GM18873 (cell line): ENCODE data around the gene SRGAP2.
"Not testable (repeated sequence)": the region's sequence is repeated elsewhere in the genome, so short reads cannot be mapped to it uniquely, and the experiment has no call there.

ENCODE experiments used
- ATAC-seq: cut with Tn5 transposase; IDR thresholded peaks from one replicate; pipeline ENCODE4 v1.9.1; 2021; ENCODE audit warnings: mild to moderate bottlenecking, moderate library complexity, moderate number of reproducible peaks; ENCODE audit not compliant: unreplicated experiment, low FRiP score

The SRGAP2 gene

DNA sequence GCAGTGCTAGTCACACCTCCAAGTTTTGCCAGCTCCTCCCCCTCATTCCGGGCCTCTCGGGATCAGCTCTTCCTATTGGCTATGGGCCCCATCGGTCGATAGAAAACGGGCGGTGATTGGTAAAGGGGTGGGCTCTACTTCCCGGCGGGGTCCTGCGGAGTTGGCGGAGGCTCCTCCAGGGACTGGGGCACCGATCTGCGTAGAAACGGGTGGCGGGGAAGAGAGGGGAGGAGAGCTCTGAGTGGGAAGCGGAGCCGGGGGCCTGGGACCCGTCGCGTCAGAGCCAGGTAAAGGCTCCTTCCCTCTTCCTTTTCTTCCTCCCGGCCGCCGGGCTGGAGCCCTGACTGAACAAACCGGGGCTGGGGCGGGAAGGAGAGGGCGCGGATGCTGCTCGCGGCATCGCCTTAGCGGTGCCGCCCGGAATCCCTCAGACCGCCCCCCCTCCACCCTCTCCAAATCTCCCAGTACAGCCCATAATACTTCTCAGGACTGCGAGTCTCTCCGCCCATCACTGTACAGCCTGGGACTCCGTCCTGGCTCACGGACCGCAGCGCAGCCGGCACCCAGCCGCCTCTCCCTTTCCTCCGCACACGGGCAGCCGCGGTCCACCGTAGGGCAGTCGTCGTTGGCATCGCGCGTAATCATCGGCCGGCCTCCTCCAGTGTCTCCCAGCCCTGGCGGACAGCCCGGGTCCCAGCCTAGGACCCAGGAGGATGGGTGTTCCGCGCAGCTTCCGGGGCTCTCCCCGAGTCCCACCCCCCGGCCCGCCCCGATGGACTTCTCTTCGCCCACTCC, at the start of gene SRGAP2:
TSS of gene SRGAP2 (plus strand) at position 178 of the 795 bp plus-strand sequence. CDS start 2,430 bp downstream, outside the sequence.
- peak; percentile 0 for ATAC-seq

DNA sequence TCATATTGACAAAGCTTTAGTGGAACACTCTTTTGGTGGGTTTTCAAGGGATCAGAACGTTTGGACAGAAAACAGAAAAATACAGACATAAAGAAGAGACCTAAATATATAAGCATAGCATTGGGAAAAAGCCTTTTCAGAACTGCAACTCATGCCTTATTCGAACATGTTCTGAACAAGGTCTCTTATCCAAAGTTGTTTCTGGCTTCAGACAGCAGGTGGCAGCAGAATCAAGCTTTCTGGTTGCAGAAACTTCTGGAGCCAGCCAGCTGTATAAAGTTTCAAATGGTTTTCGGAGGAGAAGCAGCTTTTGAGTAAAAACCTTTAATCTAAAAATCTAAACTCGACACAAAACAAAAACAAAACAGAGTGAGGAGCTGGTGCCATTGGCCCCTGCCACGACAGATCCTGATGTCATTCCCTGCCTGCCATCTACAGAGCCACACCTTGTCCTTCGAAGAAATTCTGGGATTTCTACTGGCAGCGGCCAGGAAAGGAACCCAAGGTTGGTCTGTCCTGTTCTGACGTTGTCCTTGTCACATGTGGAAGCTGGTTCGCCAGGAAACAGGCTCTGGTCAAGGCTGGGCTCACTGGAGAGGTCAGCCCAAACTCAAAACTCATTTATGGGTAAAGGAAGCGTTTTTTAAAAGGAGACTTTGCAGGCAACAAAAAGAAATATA, 35.9 kb upstream of the SRGAP2 start:
- not testable (repeated sequence) for ATAC-seq

DNA sequence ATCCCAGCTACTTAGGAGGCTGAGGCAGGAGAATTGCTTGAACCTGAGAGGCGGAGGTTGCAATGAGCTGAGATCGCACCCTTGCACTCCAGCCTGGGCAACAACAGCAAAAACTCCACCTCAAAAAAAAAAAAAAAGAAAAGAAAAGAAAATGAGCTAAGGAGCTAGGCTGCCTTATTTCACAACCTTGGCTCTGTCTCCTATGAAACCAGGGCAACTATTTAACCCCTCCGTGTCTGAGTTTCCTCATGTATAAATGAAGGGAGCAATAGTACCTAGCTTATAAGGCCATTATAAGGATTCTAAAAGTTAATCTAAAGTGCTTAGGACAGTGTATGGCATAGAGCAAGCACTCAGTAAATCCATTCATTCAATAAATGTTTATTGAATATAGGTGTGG, 33.5 kb upstream of the SRGAP2 start:
- not testable (repeated sequence) for ATAC-seq

DNA sequence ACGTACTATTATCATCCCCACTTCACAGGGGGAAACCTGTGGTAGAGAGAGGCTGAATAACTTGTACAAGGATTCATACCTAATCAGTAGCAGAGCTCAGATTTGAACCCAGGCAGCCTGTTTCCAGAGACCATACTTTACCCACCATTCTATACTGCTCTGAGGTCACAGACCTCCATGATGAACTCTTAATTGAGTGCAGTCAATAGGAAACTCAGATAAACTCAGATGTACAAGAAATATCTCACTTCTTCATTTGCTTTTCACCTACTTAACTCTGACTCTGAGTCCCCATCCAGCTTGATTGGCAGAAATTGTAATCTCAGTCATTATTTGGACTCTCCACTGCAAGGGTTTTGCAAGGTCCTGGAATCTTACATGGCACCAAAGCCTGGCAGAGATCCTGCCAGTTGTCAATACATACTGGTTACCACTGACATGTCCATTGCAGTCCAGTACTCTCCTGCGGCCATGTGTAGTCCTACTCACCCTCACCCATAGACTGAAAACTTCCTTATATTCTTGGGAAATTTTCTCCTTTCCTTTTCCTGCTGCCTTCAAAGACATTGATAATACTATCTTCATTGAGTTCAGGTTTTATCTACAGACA, 30.1 kb upstream of the SRGAP2 start:
- not testable (repeated sequence) for ATAC-seq

DNA sequence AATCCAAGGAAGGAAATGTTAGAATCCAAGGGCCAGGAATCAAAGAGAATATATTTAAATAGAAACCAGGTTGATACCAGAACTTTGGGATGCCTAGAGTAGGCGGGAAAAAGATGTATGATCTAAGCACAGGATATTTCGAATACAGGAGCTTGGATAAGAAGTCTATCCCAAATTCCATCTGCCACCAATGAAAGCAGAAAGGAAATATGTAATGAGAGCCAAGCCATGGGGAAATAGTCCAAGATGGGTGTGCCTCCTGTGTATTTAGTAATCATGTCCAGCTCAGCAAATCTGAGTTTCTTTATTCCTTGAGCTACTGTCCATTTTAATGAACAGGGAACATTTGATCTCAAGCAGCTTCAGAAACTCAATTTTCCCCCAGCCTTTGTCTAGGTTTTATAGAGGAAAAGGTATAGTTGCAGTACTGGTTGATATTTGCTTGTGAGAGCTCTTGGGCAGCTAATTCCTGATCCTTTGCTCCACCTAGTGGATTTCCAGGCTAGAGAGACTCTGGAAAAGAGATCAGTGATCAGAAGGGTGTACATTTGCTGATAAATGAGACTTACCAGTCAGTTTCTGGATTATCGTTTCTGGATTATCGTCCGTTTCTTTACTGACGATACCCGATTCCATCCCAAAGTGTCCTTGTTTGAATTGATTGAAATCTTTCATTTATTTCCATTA, 29.0 kb upstream of the SRGAP2 start:
- ATAC-seq = not testable (repeated sequence)

DNA sequence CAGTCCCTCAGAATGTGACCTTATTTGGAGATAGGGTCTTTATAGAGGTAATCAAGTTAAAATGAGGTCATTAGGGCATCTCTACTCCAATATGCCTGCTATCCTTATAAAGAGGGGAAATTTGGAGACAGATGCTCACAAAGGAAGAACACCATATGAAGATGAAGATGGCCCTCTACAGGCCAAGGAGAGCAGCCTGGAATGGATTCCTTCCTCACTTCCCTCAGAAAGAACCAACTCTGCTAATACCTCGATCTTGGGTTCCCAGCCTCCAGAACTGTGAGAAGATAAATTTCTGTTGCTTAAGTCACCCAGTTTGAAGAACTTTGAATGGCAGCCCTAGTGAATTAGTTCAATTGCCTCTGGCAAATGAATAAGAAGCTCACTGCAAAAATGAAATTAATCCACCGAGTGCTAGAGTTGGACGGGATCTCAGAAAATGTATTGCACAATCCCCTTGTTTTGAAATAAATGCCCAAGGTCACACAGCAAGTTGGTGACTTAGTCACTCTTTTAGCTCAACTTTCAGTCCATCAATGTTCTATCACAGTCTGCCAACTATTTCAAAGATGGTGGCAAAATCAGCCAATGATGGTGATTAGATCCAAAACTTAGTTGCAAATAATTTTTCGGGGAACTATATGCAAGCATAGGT, 27.8 kb upstream of the SRGAP2 start:
- not testable (repeated sequence) for ATAC-seq

DNA sequence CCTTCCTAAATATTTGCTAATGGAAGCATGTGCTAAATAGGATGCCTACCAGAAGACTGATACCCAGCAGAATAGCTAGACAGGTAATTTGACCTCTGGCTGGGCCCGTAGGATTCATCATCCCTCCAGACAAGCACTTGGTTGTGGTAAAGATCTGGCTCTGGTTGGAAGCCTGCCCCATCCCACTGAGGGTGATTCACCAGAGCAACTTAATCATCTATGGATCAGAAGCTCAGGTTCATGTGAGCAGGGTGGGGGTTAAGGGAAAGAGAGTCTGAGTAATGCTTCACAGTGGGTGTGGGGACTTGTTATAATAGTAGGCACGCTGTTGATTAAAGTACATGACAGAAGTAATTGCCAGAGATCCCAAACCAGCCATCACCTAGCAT, 27.2 kb upstream of the SRGAP2 start:
- not testable (repeated sequence) for ATAC-seq

DNA sequence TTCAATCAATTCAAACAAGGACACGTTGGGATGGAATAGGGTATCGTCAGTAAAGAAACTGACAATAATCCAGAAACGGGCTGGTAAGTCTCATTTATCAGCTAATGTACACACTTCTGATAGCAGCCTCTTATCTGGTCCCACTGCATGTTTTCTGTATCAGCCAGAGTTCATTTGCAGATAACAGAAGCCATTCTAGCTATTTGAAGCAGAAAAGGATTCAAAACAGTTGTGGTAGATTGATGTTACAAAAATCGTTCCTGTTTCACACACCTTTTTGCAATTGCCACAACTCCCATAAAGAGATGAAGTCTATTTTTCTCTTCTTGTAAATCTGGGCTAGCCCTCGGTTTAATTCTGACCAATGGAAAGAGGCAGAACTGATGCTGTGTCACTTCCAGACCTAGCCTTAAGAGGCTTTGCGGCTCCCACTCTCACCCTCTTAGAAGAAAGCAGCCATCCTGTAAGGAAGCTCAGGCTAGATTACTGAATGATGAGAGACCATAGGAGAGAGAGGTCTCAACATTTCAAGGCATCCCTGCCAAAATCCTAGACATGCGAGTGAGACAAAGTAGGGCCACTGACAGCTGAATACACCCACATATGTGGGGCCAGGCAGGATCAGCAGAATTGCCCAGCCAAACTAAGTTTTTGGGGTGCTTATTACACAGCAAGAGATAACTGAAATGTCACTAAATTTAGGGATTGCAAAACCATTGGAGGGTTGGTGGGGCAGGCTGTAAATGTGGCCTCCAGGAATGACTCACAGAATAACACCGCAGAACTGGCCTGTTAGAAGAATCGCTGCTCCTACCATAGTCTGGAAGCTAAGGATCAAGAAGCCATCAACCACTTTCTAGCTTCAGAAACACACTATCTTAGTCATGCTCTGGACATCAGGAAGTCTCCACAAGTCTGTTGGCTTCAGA, 25.0 kb upstream of the SRGAP2 start:
- not testable (repeated sequence) for ATAC-seq

DNA sequence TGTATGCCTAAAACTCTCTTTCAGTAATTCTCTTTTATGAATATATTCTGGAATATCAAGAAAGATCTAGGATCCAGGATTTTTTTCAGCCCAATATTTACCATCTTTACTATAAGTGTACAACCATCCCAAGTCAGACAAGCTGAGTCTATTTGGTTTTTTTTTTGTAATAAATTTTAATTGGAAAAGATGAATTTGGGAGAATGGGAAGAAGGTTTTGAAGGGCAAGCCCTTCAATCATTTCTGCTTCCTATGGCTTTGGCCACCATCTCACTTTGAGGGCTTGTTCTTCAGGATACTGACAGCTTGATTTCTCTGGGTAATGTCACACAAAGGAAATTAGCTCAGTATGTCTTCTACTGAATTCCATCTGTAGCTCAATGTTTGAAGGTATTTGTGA, 23.7 kb upstream of the SRGAP2 start:
- not testable (repeated sequence) for ATAC-seq

DNA sequence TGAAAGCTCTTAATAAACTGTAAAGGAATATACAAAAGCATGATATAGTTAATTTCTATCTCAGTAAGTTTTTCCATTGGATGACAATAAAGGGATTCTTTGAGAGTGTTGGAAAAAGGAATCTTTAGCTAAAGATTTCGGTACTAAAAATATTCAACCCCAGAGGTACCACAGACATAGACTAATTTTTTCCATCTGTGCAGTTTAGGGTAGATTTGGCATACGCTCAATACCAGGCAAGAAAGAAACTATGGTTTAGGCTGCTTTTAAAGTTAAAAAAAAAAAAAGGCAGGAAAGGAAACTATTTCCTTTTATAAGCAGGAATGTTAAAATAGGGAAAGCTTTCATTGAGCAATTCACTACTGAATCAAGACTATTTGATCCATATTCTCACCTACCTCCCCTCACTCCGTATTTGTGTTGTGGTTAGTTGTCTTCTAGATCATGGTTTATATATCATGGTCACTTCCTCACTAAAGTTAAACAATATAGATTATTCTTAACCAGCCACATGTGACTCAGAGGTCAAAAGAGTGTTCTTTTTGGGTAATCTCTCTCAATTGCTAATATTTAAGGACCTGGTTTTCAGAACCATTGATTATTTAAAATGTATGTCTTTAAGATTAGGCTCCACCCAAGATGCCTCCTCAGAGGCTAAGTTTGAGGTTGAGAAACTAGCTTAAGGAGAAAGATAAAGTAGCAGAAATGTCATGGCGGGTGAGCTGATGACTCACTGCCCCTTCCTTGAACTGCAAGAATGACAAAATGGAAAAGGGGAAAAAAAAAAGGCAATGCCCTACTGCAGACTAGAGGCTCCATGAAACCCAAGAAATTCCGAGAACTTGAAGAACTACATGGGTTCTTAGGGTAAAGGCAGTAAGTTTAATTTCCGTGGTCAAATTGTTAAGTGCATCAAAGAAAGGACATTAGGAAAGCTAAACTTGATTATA, 20.7 kb upstream of the SRGAP2 start:
- ATAC-seq = not testable (repeated sequence)

DNA sequence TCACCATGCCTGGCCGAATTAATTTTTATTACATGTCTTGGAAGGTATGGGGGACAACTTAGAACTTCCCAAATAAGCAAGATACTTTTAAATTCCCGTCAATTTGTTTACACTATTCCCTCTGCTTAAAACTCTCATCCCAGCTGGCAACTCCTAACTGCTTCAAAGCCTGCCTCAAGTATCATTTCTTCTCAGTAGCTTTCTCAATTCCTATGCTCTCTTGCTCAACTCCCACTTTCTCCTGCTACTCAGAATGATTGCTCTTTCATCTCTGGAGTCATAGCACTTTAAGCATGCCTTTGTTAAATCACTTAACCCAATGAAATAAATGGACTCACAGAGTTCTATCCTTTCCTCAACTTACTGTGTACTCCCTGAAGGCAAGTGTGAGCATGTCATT, 19.6 kb upstream of the SRGAP2 start:
- not testable (repeated sequence) for ATAC-seq

DNA sequence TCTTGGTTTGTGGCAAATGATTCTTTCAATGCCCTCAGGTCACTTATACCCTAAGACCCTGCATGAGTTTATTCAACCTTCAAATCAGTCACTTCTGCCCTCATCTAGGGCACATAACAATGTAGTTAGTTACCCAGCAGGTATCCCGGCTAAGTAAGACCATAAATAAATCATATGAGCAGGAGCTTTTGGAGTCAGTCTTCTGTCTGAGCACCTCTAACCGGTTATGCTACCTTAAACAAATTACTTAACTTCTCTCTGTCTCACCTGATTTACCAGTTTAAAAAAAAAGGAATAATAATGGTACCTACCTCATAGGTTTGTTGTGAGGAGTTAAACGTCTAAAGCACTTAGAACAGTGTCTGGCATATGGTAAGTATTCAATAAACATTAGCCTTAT, 17.6 kb upstream of the SRGAP2 start:
- ATAC-seq = not testable (repeated sequence)

DNA sequence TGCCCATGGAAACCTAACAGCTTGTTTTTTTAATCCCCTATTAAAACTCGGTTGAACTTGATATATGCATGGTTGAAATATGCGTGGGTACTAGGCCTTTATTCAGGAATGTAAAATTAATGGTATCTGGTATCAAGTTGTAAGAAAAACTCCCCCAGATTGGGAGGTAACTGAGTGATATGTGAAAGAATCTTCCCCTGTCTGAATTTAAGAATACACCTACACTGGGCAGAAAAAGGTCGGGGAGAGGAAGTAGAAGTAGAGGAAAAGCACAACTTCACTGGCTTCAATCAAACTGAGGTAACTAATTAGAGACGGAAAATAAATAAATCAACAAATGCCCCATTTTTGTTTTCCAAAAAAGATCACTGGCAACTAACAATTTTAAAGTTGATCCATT, 16.5 kb upstream of the SRGAP2 start:
- not testable (repeated sequence) for ATAC-seq

DNA sequence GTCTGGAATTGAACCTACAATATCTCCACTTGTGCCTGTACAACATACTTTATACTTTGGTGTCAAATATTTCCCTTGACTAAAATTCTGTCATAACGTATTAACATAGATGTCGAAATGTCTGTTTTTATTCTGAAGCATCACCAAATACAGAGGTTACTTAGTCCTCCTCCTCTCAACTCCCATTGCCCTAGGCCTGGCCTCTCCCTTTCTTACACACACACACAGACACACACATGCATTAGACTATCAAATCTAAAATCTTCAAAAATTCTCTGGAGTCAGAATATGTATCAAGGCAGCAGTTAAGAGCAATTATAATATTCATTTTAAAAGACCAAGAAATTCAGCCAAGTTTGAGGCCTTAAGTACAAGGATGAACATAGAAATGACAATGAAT, 8.2 kb upstream of the SRGAP2 start:
- ATAC-seq = not testable (repeated sequence)

DNA sequence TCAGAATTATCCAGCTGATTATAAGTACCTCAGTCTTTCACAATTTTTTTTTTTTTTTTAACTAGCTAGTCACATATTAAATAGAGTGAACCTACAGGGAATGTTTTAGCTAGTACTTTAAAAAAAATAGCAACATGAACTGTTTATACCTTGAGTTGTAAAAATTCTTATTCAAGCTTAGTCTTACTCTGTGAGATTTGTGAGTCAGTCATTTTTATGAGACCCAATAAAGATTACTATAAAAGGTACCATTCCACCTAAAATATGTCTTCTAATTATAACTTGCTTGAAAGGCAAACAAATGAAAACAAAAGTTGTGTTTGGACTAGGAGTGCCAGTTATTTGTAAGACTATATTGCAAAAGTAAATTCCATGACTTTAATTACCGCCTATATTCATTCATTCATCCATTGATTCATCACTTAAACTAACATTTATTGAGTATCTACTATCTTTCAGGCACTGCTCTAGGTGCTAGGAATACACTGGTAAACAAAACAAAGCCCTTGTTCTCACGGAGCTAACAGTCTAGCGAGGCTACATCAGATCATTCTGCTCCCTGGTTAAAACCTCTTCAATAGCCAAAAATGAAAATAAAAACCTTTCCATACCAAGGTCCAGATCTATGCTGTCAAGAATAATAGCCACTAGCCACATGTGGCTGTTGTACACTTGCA, 6.5 kb upstream of the SRGAP2 start:
- ATAC-seq = not testable (repeated sequence)

DNA sequence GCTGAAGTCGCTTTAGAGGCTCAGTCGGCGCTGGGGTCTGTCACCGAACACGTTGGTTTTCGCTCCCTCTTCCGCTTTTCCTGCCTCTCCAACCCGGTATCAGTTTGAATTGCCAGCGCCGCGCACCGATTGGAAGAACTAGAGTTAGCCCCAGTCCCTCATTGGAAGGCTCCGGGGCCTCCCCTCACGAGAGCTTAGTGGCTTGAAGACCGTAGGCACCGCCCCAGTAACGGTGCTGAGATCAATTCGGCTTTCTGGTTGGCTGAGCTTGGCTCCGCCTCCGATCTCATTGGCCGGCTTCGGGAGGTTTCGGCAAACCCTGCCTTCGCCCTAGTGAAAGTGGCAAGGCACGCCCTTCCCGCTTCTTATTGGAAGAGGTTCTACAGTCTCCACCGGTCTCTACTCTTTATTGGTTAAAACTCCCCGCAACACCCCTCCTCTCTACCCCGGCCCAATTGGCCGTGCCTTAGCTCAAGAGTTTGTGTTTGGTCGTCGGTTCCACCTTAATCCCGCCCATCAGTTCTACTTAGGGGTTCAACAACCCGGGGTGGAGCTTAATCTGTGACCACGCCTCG, 465 bp upstream of the SRGAP2 start, which contains the start of gene FAM72A:
TSS of gene FAM72A (minus strand) at position 51 of the 575 bp plus-strand sequence. CDS start 814 bp downstream, outside the sequence.
- ATAC-seq = peak; percentile 90

DNA sequence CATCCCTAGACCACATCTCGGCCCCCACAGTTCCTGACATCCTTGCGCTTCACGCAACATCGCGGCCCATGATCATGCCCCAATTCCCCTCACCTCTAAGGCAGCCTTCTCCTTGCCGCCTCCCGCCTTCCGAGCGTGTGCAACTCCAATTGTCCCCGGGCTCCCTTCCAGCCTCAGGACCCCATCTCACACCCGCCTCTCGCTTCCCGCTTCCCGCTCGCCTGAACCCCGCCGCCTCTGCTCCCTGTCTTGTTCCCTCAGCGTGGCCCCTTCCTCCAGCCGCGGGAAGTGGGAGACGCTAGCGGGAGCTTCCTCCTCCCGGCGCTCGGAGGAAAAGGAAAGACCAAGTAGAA, 794 bp downstream of the SRGAP2 start:
- ATAC-seq = not testable (repeated sequence)
